Bronchial epithelial cell (primary cell): ENCODE data around the gene RIPPLY3. TPM values are rescaled to one million over a fixed set of nuclear protein-coding genes. Genes with fewer than 3 reads are reported as not detected.
"Not testable (repeated sequence)": the region's sequence is repeated elsewhere in the genome, so short reads cannot be mapped to it uniquely, and the experiment has no call there.

Experiments
- DNase-seq: peaks from one replicate; pipeline ENCODE4 v3.0.0-alpha.2; 2010; ENCODE audit warnings: low read depth
- FAIRE-seq: peaks from 2 replicates; lab custom pipeline; 2011; peaks lifted over from hg19 to GRCh38; lab: Jason Lieb, UNC
- H3K27me3 ChIP-seq: 2 replicates; pipeline ENCODE4 v1.5.1; 2011; ENCODE audit warnings: low read length; ENCODE audit not compliant: control insufficient read depth, insufficient read depth
- H3K36me3 ChIP-seq: 2 replicates; pipeline ENCODE4 v1.5.1; 2011; ENCODE audit warnings: low read length; ENCODE audit not compliant: control insufficient read depth, insufficient read depth
- H3K4me3 ChIP-seq: 2 replicates; pipeline ENCODE4 v1.5.1; 2011; ENCODE audit warnings: mild to moderate bottlenecking, low read depth, low read length, control low read depth
- total RNA-seq: library from RNA; depleted of rRNA; stranded (reverse); fragments of >200 nt; gene quantifications from 2 replicates; pipeline ENCODE4 v1.2.1, GENCODE V29; 2014
- TF ChIP-seq, protein P1 (sequence below): IDR thresholded peaks from 2 replicates; pipeline ENCODE4 v1.5.1; 2011; ENCODE audit warnings: mild to moderate bottlenecking, moderate library complexity, low read length, control low read depth, inconsistent platforms; ENCODE audit not compliant: insufficient read depth, severe bottlenecking

Gene RIPPLY3
- total RNA-seq, 1 donor from 2014 or later, result under 0.01 TPM

GRCh38 chr21:36988536-36988935, 18.0 kb upstream of the RIPPLY3 start:
- TF ChIP-seq, protein P1, sequence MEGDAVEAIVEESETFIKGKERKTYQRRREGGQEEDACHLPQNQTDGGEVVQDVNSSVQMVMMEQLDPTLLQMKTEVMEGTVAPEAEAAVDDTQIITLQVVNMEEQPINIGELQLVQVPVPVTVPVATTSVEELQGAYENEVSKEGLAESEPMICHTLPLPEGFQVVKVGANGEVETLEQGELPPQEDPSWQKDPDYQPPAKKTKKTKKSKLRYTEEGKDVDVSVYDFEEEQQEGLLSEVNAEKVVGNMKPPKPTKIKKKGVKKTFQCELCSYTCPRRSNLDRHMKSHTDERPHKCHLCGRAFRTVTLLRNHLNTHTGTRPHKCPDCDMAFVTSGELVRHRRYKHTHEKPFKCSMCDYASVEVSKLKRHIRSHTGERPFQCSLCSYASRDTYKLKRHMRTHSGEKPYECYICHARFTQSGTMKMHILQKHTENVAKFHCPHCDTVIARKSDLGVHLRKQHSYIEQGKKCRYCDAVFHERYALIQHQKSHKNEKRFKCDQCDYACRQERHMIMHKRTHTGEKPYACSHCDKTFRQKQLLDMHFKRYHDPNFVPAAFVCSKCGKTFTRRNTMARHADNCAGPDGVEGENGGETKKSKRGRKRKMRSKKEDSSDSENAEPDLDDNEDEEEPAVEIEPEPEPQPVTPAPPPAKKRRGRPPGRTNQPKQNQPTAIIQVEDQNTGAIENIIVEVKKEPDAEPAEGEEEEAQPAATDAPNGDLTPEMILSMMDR, result no peak
- FAIRE-seq, result no peak
- DNase-seq, result no peak
- H3K27me3 ChIP-seq, result no peaks in the 10 kb centered on the region
- no peaks in the 10 kb centered on the region for H3K36me3 ChIP-seq
- no peak overlapping the region for H3K4me3 ChIP-seq

DNA sequence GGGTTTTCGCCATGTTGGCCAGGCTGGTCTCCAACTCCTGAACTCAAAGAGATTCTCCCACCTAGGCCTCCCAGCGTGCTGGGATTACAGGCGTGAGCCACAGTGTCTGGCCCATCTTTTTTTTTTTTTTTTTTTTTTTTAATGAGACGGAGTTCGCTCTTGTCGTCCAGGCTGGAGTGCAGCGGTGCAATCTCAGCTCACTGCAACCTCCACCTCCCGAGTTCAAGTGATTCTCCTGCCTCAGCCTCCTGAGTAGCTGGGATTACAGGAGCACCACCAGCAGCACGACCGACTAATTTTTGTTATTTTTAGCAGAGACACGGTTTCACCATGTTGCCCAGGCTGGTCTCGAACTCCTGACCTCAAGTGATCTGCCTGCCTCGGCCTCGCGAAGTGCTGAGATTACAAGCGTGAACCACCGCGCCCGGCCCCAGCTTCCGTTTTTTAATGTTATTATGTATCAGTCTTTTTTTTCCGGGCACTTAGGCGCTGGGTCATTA, 17.3 kb upstream of the RIPPLY3 start:
- not testable (repeated sequence) for FAIRE-seq, DNase-seq
- H3K4me3 ChIP-seq, result peak overlapping the region; percentile 54

GRCh38 chr21:36989699-36990507, 16.6 kb upstream of the RIPPLY3 start:
- DNase-seq (peak; percentile 70), FAIRE-seq (no peak)
- TF ChIP-seq, protein P1, result peak; percentile 63
- Histone ChIP-seq H3K27me3 (no peaks in the 10 kb centered on the region), H3K4me3 (peak overlapping the region; percentile 54), H3K36me3 (no peaks in the 10 kb centered on the region)

More for the DNA sequence above, 17.3 kb upstream of the RIPPLY3 start:
- H3K27me3 ChIP-seq, H3K36me3 ChIP-seq: not testable (repeated sequence)

DNA sequence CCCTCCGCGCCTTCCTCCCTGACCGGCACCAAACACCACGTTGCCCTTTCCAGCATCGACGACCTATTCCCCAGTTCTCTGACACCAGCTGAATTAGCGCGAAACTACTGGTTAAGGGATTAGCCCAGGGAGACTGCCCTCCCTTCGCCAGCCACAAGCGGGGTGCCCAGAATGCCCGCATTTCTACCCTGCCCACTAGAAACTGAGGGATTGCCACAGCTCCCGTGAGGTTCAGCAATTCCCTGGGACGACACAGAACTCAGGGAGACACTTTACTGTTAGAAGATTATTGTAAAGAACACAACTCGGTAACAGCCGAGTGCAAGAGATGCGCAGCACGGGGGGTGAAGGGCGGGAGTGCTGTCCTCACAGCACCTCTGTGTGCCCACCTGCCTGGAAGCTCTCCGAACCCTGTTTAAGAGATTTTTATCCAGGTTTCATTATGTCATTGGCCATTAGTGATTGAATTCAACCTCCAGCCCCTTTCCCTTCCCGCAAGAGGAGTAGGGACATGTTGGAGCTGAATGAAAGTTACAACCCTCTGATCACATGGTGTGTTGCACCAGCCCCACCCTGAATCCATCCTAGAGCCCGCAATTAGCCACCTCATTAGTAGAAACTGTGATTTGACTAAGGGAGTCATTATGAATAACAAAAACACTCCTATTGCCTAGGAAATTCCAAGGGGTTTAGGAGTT, 15.8 kb upstream of the RIPPLY3 start:
- H3K27me3 ChIP-seq, result no peaks in the 10 kb centered on the region
- H3K4me3 ChIP-seq, result peak overlapping the region; percentile 54
- TF ChIP-seq, protein P1, result no peak
- DNase-seq (peak; percentile 41), FAIRE-seq (no peak)
- H3K36me3 ChIP-seq, result no peaks in the 10 kb centered on the region

DNA sequence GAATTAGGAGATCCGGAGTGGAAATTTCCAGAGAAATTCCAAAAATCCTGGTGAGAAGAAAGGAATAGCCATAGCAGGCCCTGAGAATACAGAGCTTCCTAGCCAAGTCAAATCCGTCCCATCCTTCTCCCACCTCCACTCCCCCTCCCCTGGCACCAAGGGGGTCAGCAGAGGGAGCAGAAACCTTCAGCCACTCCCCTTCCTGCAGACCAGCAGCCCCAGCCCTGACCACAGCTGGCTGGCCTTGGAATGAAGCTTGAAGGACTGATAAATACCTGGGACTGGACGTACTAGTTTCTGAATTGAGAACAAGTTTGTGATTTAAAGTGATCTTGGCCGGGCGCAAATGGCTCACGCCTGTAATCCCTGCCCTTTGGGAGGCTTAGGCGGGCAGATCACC, 13.8 kb upstream of the RIPPLY3 start:
- H3K4me3 ChIP-seq, result no peak overlapping the region
- DNase-seq (no peak), FAIRE-seq (no peak)
- no peaks in the 10 kb centered on the region for H3K27me3 ChIP-seq
- H3K36me3 ChIP-seq, result no peaks in the 10 kb centered on the region
- TF ChIP-seq, protein P1, result no peak

DNA sequence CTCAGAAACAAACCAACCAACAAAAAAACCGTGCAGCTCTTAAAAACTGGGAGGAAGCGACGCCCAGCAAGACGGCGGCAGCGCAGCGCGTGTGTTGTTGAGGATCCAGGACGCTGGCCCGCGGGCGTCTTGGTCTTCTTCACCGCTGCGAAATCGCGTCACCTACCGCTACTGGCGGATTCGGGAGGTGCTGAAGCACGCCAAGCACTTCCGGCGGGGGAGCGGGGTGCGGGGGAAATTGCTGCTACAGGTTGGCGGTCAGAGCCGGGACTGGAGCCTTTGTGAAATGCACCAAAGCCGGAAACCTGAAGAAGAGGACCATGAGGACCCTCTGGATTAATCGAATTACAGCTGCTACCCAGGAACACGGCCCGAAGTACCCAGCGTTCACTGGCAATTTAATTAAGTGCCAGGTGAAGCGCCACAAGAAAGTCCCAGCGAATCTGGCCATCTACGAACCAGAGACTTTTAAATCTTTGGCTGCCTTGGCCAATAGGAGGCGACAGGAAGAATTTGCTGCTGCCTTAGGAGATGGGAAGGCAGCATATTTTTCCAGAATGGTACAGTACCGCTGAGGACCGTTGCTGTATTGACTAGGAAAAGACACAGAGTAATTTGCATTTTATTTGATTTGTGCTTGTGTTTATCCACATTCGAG, 11.9 kb upstream of the RIPPLY3 start:
- Histone ChIP-seq H3K4me3 (peak overlapping the region; percentile 24), H3K36me3 (no peaks in the 10 kb centered on the region), H3K27me3 (no peaks in the 10 kb centered on the region)
- FAIRE-seq, result no peak
- TF ChIP-seq, protein P1, result no peak
- DNase-seq, result peak; percentile 44

GRCh38 chr21:36995285-36995684, 11.2 kb upstream of the RIPPLY3 start:
- DNase-seq, H3K4me3 ChIP-seq, H3K36me3 ChIP-seq, H3K27me3 ChIP-seq, FAIRE-seq: not testable (repeated sequence)
